ENCODE results near the gene THAP2.

DNA sequence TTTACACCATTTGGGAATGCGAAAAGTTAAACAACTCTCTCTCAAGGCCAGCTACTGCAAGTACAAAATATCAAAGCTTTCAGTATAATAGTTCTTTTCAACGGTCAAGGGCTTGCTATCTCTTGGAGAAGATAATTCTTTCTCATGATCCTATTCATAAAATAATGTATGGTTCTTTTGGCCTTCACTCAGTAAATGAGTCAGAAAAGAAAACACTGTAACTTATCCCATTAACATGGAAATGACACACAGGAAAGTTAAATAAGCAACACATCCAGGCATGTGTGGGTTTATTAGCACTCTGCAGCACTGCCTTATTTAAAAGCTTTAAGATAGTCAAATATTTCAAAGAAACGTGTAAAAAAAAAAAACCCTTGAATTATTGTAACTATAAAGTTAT lies 37.3 kb upstream of the THAP2 start:
- TF ChIP-seq POLR2A (IDR thresholded peaks at IDR 0.05; ENCODE audit: low read length) (no peak), GATA1 (IDR thresholded peaks at IDR 0.05; ENCODE audit: low read depth, low read length) (no peak)

Measured in erythroblast (primary cell).